ENCODE results near the gene CALML3. TPM values are rescaled to one million over a fixed set of nuclear protein-coding genes. Genes with fewer than 3 reads are reported as not detected.

CALML3 gene
- total and polyA plus RNA-seq, 2 donors (not counting 3 experiments of a cell fraction or from before 2014, with no cell fraction given) = not detected

DNA sequence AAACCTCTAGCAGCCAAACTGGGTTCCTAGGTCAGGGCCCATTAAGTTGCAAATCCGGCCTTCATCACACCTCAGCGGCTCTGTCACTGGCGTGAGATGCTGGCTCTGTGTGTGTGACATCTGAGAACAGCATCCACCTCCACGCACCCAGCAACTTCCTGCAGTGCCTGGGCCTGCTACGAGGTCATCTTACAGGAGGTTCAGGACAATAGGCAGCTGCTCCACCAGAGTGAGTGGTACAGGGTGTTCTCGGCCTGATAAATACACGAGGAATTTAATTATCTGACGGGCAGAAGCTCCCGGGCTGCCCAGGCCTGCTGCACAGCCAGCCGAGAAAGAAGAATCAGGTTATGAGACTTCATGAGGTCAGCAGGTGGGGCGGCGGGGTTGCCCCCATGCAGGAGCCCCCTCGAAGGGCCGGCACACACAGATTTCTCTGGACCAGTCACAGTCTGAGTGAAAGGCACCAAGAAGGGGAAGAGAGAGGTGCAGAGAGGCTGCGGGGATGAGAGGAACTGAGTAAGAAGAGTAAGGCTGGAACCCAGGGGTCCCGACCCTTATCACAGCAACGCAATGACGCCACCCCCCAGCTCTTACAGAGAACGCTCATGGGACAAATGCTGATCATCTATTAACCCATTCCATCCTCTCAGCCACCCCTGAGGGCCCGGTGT is 49.3 kb downstream of the CALML3 start:
- Histone ChIP-seq H3K27ac (ENCODE audit: insufficient read depth, low read depth, low read length) (no peak overlapping the region), H3K4me3 (replicated peaks in 1 of 3; ENCODE audit: insufficient read depth in 1 of 3, low read depth in 1 of 3, low read length in 3 of 3) (no peak overlapping the region), H3K79me2 (ENCODE audit: control insufficient read depth, insufficient read depth, low read length) (no peaks in the 10 kb centered on the region), H3K36me3 (ENCODE audit: control insufficient read depth in 2 of 2, extremely low read depth in 1 of 2, insufficient read depth in 2 of 2, low read length in 2 of 2) (no peaks in the 10 kb centered on the region), H3K4me2 (ENCODE audit: insufficient read depth, low read length) (no peak overlapping the region), H3K4me1 (ENCODE audit: control insufficient read depth, extremely low read depth, insufficient read depth, low read length) (no peaks in the 10 kb centered on the region), H4K20me1 (replicated peaks; ENCODE audit: control insufficient read depth, extremely low read depth, insufficient read depth, low read length) (no peaks in the 10 kb centered on the region), H3K9me3 (replicated peaks; ENCODE audit: control insufficient read depth, insufficient read depth, low read length) (no peaks in the 10 kb centered on the region), H3K27me3 (ENCODE audit: control insufficient read depth in 2 of 2, insufficient read depth in 2 of 2, low read length in 2 of 2) (no peaks in the 10 kb centered on the region), H2AFZ (ENCODE audit: low read depth, low read length) (no peak overlapping the region), H3K9me1 (replicated peaks; ENCODE audit: control insufficient read depth, extremely low read depth, insufficient read depth, low read length) (no peaks in the 10 kb centered on the region), H3K9ac (replicated peaks; ENCODE audit: extremely low read depth, insufficient read depth, low read length) (no peak overlapping the region)
- FAIRE-seq (no peak), DNase-seq (ENCODE audit: low read depth, low spot score) (no peak)
- TF ChIP-seq POLR2AphosphoS5 (IDR thresholded peaks at IDR 0.05; ENCODE audit: insufficient read depth, low read depth, low read length) (no peak), EZH2 (IDR thresholded peaks at IDR 0.05; ENCODE audit: borderline replicate concordance, low read depth, low read length, severe bottlenecking) (no peak), GATA2 (IDR thresholded peaks at IDR 0.05; ENCODE audit: insufficient read depth, insufficient read length, low read depth, low read length) (no peak), JUN (IDR thresholded peaks at IDR 0.05; ENCODE audit: borderline replicate concordance, insufficient read depth, insufficient read length, low read depth) (no peak), POLR2A (IDR thresholded peaks at IDR 0.05; ENCODE audit: low read depth, low read length) (no peak), MYC (IDR thresholded peaks at IDR 0.05; ENCODE audit: low read depth, low read length) (no peak), FOS (IDR thresholded peaks at IDR 0.05; ENCODE audit: borderline replicate concordance, insufficient read depth, low read length) (no peak)
- TF ChIP-seq, protein P1, sequence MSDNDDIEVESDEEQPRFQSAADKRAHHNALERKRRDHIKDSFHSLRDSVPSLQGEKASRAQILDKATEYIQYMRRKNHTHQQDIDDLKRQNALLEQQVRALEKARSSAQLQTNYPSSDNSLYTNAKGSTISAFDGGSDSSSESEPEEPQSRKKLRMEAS (IDR thresholded peaks at IDR 0.05; ENCODE audit: insufficient read depth, insufficient read length) = no peak
- dilution Hi-C loops (cut with MboI; ENCODE audit: extremely low pct_ligation_motif_present, low sequenced_read_pairs) (no loop called here), intact Hi-C loops (cut with micrococcal nuclease) (no loop called here)
- ChIA-PET POLR2A (no interaction called here), CTCF (interaction anchor here (1.4 kb wide), 1 partner anchor 10 kb away, joined by 3 read pairs; no protein-coding TSS in a partner anchor)
- BruUV-seq (replicated peaks) = no TSS peak
